ENCODE results near the gene PPA1. TPM values are rescaled to one million over a fixed set of nuclear protein-coding genes. Genes with fewer than 3 reads are reported as not detected.

PPA1 gene
- total and polyA plus RNA-seq, 2 donors: 67.4 to 116 TPM

DNA sequence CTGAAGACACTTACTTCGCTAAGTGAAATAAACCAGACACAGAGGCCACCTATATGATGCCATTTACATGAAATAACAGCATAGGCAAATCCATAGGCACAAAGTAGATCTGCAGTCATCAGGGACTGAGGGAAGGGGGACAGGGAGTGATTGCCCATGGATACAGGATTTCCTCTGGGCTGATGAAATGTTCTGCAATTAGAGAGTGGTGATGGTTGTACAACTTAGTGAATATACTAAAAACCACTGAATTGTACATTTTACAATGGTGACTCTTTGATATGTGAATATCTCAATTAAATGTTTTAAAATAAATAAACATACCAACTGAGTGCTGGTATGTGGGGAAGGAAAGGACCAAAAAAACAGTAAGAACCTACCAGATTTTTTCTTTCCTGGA is 20.4 kb downstream of the PPA1 start:
- Histone ChIP-seq H3K27ac (ENCODE audit: low read depth) (no peak overlapping the region), H3K36me3 (ENCODE audit: insufficient read depth) (peaks cover 7% of the 10 kb centered on the region), H3K4me3 (ENCODE audit: low read depth, low read length) (no peak overlapping the region), H3K4me1 (ENCODE audit: insufficient read depth) (no peaks in the 10 kb centered on the region)
- WGBS: 100% methylated on average over 1 of the region's 1 CpG
- no peak for DNase-seq (ENCODE audit: extremely low spot score)

DNA sequence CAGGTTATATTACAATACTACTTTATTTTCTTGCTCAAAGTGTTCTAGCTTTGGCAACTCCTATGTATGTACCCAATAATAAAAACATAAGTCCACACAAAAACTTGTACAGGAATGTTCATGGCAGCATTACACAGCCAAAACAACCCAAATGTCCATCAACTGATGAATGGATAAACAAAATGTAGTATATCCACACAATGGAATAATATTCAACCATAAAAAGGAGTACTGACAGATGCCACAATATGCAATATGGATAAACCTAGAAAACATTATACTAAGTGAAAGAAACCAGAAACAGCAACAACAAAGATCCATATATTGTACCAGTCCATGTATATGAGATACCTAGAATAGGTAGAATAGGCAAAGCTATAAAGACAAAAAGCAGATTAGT is 21.0 kb downstream of the PPA1 start:
- Histone ChIP-seq H3K4me3 (ENCODE audit: low read depth, low read length) (no peak overlapping the region), H3K36me3 (ENCODE audit: insufficient read depth) (peaks cover 7% of the 10 kb centered on the region), H3K27ac (ENCODE audit: low read depth) (no peak overlapping the region), H3K4me1 (ENCODE audit: insufficient read depth) (no peaks in the 10 kb centered on the region)
- no peak for DNase-seq (ENCODE audit: extremely low spot score)

DNA sequence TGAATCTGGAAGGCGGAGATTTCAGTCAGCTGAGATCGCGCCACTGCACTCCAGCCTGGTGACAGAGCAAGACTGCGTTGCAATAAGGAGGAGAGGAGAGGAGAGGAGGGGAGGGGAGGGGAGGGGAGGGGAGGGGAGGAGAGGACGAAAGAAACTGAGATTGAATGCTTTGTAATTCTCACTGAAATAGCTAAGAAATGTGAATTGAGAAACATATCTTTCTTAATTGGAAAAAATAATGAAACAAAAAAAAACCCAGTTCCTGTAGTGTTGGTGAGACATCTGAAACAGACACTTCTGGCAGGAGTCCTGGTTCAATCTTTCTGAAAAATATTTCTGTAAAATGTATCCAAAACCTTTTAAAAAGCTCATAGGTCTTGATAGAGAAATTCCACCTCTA is 26.5 kb downstream of the PPA1 start:
- no peak overlapping the region for H3K27ac ChIP-seq (ENCODE audit: low read depth)
- 91% methylated on average over 5 of the region's 5 CpGs for WGBS
- H3K36me3 ChIP-seq (ENCODE audit: insufficient read depth): peaks cover 2% of the 10 kb centered on the region

DNA sequence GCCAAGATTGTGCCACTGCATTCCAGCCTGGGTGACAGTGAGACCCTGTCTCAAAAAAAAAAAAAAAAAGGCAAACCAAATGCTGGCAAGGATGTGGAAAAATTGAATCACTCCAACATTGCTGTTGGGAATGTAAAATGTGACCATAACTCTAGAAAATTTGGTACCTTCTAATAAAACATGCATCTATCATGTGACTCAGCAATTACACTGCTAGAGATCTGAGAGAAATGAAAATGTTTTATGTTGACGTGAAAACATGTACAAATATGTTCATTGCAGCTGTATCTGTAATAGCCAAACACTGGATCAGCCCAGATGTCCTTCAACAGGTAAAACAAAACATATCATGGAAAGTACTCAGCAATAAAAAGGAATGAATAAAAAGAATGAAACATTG is 32.1 kb downstream of the PPA1 start:
- Histone ChIP-seq H3K36me3 (ENCODE audit: insufficient read depth) (no peaks in the 10 kb centered on the region), H3K4me1 (ENCODE audit: insufficient read depth) (no peaks in the 10 kb centered on the region), H3K27ac (ENCODE audit: low read depth) (no peak overlapping the region), H3K4me3 (ENCODE audit: low read depth, low read length) (no peak overlapping the region)
- no peak for DNase-seq (ENCODE audit: extremely low spot score)
- 96% methylated on average over 1 of the region's 1 CpG for WGBS

More for the DNA sequence above, 26.5 kb downstream of the PPA1 start:
- no peaks in the 10 kb centered on the region for H3K4me1 ChIP-seq (ENCODE audit: insufficient read depth)
- no peak overlapping the region for H3K4me3 ChIP-seq (ENCODE audit: low read depth, low read length)
- no peak for DNase-seq (ENCODE audit: extremely low spot score)

DNA sequence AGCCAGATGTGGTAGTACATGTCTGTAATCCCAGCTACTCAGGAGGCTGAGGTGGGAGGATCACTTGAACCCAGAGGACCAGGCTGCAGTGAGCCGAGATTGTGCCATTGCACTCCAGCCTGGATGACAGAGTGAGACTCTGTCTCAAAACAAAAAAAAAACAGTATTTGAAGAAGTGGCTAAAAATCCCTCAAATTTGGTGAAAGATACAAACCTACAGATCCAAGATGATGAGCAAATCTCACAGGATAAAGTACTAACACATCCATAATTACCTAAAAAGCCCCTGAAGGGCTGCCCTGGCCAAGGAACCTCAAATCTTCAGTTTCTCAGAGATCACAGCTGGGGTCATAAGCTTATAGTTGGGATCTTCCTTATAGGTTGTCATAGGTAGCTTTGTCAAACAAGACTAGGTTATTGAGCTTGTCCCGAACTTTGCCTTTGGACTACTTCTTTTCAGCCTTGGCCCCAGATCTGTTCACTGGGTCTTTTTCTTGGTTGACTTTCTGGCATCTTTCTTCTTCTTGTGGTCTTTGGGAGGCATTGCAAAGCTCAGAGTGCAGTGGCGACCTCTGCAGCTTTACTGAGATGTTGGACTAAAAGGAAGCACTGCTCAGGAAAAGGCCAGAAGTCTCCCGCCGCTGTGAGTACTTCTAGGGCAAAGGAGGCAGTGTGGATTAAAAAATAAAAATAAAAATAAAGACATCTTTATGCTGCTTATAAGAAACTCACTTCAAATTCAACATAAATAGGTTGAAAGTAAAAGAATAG is 34.3 kb downstream of the PPA1 start:
- WGBS: 96% methylated on average over 5 of the region's 5 CpGs
- Histone ChIP-seq H3K4me1 (ENCODE audit: insufficient read depth) (no peaks in the 10 kb centered on the region), H3K27ac (ENCODE audit: low read depth) (no peak overlapping the region), H3K36me3 (ENCODE audit: insufficient read depth) (no peaks in the 10 kb centered on the region), H3K4me3 (ENCODE audit: low read depth, low read length) (no peak overlapping the region)
- no peak for DNase-seq (ENCODE audit: extremely low spot score)

DNA sequence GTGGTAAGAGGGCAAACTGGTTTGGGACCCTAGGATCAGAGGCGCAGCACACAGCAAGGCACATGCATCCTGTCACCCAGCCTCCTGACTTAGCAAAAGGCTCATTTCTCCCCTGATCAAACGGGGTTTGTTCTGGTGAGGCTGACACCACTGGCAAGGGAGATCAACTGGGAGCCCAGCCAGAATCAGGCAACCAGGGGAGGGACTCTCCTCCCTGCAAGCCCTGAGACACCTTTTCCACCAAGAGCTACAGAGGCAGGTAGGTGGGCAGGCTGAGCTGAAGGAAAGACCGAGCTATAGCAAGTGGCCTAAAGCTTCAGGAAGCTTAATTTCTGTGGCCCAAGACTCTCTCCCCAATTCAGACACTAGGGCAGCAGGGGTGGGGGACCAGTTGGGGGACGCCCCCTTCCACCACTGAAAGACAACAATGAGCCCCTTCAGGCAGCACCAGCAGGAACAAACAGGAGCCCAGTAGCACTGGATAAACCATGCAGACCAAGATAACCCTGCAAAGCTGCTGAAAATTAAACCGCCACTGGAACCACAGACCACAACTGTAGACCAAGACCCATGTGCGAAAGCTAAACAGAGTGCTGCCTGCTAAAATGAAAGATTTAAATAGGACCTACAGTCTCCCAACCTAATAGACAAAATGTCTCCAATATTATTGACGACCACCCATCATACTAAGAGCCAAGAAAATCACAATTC is 35.8 kb downstream of the PPA1 start:
- 85% methylated on average over 7 of the region's 7 CpGs for WGBS
- Histone ChIP-seq H3K4me1 (ENCODE audit: insufficient read depth) (no peaks in the 10 kb centered on the region), H3K27ac (ENCODE audit: low read depth) (no peak overlapping the region), H3K4me3 (ENCODE audit: low read depth, low read length) (no peak overlapping the region), H3K36me3 (ENCODE audit: insufficient read depth) (no peaks in the 10 kb centered on the region)
- DNase-seq (ENCODE audit: extremely low spot score): no peak

DNA sequence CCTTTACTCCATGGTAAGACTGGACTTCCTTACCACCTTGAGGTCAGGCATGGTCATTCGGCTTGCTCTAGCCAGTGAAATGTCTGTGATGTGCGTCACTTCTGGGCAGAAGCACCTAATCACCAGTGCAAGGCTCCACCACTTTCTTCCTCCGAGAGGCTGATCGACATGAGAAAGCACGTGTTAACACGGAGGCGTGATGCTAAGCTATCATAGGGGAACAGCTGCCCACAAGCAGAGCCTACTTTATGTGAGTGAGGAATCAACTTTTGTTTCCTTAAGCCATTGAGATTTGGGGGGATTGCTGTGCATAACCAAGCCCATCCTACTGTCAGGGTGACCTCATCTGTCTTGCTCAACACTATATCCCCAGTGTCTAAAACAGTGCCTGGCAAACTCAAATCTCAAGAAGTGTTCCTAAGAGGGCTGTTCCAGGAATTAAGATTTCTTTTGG is 39.8 kb downstream of the PPA1 start:
- H3K27ac ChIP-seq (ENCODE audit: low read depth): no peak overlapping the region
- no peaks in the 10 kb centered on the region for H3K4me1 ChIP-seq (ENCODE audit: insufficient read depth)
- H3K4me3 ChIP-seq (ENCODE audit: low read depth, low read length): no peak overlapping the region
- DNase-seq (ENCODE audit: extremely low spot score): no peak
- WGBS: 94% methylated on average over 7 of the region's 7 CpGs
- no peaks in the 10 kb centered on the region for H3K36me3 ChIP-seq (ENCODE audit: insufficient read depth)

DNA sequence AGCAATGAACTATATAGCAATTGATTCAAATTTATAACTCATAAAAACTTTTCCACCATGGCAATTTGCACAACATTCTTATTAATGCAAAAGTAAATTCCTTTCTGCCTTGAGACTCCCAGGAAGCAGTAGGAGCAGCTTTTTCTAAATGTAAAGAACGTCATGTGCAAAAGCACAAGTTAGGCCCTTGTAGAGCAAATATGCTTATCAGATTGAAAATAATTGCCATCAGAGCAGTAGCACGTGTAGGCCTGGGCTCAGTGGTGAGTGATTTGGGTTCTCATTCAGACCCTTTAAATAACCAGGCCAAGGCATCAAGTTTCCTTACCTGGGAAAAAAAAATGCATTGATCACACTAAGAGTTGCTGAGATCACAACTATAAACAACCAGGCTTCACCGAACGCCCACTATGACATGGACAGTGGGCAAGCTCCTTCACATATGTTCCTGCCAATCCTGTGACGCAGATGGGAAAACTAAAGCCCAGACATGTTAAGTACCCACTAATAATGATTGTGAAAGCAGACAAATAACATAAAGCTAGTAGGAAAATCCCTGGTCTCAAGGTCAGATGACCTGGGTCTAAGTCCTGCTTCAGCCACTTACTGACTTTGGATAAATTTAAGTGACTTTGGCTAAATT is 40.8 kb downstream of the PPA1 start:
- H3K4me1 ChIP-seq (ENCODE audit: insufficient read depth): no peaks in the 10 kb centered on the region
- no peak for DNase-seq (ENCODE audit: extremely low spot score)
- H3K27ac ChIP-seq (ENCODE audit: low read depth): no peak overlapping the region
- WGBS: 76% methylated on average over 5 of the region's 5 CpGs
- no peak overlapping the region for H3K4me3 ChIP-seq (ENCODE audit: low read depth, low read length)
- no peaks in the 10 kb centered on the region for H3K36me3 ChIP-seq (ENCODE audit: insufficient read depth)

DNA sequence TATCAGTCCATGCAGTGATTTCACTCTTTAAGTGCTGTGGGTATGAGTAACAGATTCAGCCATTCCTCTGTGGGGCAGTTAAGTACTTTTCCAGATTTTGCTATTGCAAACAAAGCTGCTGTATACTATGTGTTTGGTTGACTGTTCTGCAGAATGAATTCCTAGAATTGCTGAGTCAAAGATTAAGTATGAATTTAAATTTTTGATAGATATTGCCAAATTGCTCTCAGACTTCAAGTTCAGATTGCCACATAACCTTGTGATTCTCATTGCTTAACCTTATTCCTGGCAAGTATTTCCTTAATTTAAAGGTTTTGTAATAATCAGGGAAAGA is 41.3 kb downstream of the PPA1 start:
- H3K36me3 ChIP-seq (ENCODE audit: insufficient read depth): no peaks in the 10 kb centered on the region
- DNase-seq (ENCODE audit: extremely low spot score): no peak
- no peaks in the 10 kb centered on the region for H3K4me1 ChIP-seq (ENCODE audit: insufficient read depth)
- H3K27ac ChIP-seq (ENCODE audit: low read depth): no peak overlapping the region
- no peak overlapping the region for H3K4me3 ChIP-seq (ENCODE audit: low read depth, low read length)

DNA sequence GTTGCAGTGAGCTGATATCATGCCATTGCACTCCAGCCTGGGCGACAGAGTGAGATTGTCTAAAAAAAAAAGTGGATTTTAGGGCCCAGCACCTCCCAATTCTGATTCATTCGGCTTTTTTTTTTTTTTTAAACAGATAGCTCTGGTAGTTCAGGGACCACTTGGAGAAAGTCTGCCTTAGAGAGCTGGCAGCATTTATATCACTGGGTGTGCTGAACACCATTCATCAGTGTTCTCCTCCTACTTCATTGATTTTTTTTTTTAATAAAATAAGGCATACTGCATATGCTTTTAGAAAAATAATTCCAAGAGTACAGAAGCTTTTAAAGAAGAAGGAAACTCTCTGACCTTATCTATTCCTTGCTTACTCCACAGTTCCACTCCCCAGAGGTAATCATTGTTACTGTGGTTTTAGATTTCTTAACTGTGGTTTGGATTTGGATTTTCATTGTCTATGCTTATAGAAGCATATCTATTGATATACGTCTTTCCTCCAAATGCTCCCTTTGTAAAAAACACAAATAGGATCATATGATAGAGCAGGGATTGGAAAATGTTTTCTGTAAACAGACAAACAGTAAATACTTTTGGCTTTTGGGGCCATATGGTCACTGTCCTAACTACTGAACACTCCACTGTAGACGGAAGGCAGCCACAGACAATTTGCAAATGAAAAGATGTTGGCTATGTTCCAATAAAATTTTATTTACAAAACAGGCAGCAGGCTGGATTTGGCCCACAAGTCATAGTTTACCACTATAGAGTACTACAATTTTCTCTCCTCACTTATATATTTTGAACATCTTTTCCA is 41.9 kb downstream of the PPA1 start:
- WGBS: 40% methylated on average over 4 of the region's 4 CpGs
- H3K4me1 ChIP-seq (ENCODE audit: insufficient read depth): no peaks in the 10 kb centered on the region
- H3K27ac ChIP-seq (ENCODE audit: low read depth): no peak overlapping the region

DNA sequence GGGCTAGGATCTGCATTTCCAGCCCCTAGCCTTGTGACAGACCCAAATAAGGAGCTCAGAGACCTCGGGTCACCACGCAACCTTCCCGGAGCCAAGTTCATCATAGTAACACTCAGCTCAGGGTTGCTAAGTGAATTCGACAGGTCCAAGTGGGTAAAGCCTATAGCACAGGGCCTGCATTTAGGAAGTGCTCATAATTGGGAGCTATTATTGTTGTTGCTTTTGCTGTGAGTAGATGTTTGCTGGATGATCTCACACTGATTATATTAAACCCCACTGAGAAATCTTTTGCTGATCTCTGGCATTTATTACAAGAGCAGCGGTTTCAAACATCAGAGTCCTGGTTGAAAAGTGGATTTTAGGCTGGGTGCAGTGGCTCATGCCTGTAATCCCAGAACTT is 42.6 kb downstream of the PPA1 start:
- H3K27ac ChIP-seq (ENCODE audit: low read depth): no peak overlapping the region
- no peaks in the 10 kb centered on the region for H3K36me3 ChIP-seq (ENCODE audit: insufficient read depth)
- no peaks in the 10 kb centered on the region for H3K4me1 ChIP-seq (ENCODE audit: insufficient read depth)
- 43% methylated on average over 5 of the region's 5 CpGs for WGBS
- H3K4me3 ChIP-seq (ENCODE audit: low read depth, low read length): no peak overlapping the region
- no peak for DNase-seq (ENCODE audit: extremely low spot score)

More for the DNA sequence above, 41.9 kb downstream of the PPA1 start:
- no peak for DNase-seq (ENCODE audit: extremely low spot score)
- Histone ChIP-seq H3K36me3 (ENCODE audit: insufficient read depth) (no peaks in the 10 kb centered on the region), H3K4me3 (ENCODE audit: low read depth, low read length) (no peak overlapping the region)

DNA sequence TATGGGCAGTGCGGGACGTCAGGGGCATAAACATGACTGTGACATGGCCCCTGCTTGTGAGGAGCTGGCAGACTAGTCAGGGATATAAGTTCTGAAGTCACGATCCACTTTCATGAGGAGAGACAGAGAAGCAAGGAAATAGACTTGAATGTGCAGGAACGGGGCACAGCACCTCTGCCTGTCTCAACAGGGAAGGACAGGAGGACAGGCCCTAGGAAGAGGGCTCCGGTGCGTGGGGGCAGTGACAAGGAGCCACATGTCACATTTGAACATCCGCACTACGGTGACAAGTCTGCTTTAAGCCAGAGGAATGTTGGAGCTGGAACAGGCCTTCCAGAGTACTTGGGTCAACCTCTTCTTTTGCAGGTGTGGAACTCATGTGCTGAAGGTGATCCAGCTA is 43.1 kb downstream of the PPA1 start:
- no peak for DNase-seq (ENCODE audit: extremely low spot score)
- H3K4me1 ChIP-seq (ENCODE audit: insufficient read depth): no peaks in the 10 kb centered on the region
- no peak overlapping the region for H3K27ac ChIP-seq (ENCODE audit: low read depth)
- H3K4me3 ChIP-seq (ENCODE audit: low read depth, low read length): no peak overlapping the region
- H3K36me3 ChIP-seq (ENCODE audit: insufficient read depth): no peaks in the 10 kb centered on the region
- WGBS: 83% methylated on average over 8 of the region's 8 CpGs

DNA sequence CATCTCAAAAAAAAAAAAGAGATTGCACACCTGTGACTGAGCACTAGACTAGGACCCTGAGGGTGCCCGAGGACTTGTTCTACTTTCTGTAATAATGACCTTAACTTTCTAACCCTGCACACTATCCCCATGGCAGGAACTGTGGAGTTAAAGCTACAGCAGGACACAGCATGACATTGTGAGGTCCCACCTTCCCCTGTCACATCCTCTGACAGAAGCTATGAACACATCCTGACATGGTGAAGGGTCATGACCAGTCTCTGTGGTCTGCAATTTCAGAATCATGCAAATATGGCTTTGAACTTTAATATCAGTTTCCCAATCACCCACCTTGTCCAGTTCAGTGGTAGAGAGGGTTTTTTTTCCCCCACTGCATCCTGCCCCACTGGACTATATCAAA is 44.5 kb downstream of the PPA1 start:
- Histone ChIP-seq H3K27ac (ENCODE audit: low read depth) (no peak overlapping the region), H3K4me1 (ENCODE audit: insufficient read depth) (no peaks in the 10 kb centered on the region), H3K4me3 (ENCODE audit: low read depth, low read length) (no peak overlapping the region), H3K36me3 (ENCODE audit: insufficient read depth) (no peaks in the 10 kb centered on the region)
- no peak for DNase-seq (ENCODE audit: extremely low spot score)
- 70% methylated on average over 1 of the region's 1 CpG for WGBS
